Nephron progenitor cell (in vitro differentiated cells): ENCODE data around the gene OSBPL8.
"Not testable (repeated sequence)": the region's sequence is repeated elsewhere in the genome, so short reads cannot be mapped to it uniquely, and the experiment has no call there.

ENCODE experiments used
- DNase-seq: peaks from one replicate; pipeline ENCODE4 v3.0.0; 2021
- H3K27ac Mint-ChIP-seq: 2 replicates; pipeline ENCODE4 v1.8.0; 2021; ENCODE audit warnings: mild to moderate bottlenecking, moderate library complexity, mixed read lengths
- H3K27me3 Mint-ChIP-seq: 2 replicates; pipeline ENCODE4 v1.8.0; 2021; ENCODE audit warnings: mild to moderate bottlenecking, low read depth, mixed read lengths; ENCODE audit not compliant: poor library complexity
- H3K36me3 Mint-ChIP-seq: 2 replicates; pipeline ENCODE4 v1.8.0; 2021; ENCODE audit warnings: low read depth, mixed read lengths
- H3K4me1 Mint-ChIP-seq: 2 replicates; pipeline ENCODE4 v1.8.0; 2021; ENCODE audit warnings: mixed read lengths
- H3K4me3 Mint-ChIP-seq: 2 replicates; pipeline ENCODE4 v1.8.0; 2021; ENCODE audit warnings: mild to moderate bottlenecking, moderate library complexity, mixed read lengths
- H3K9me3 Mint-ChIP-seq: 2 replicates; pipeline ENCODE4 v1.8.0; 2021; ENCODE audit warnings: mild to moderate bottlenecking, moderate library complexity, mixed read lengths
- CTCF ChIP-seq: fragments of 200-600 bp; sonication (generic); IDR thresholded peaks from 2 replicates; pipeline ENCODE4 v1.5.0; 2021; ENCODE audit warnings: antibody characterized with exemption

Gene OSBPL8

GRCh38 chr12:76504606-76505005 is 55.0 kb downstream of the OSBPL8 start:
- H3K4me1 Mint-ChIP-seq, result no peaks in the 10 kb centered on the region

GRCh38 chr12:76503957-76504356 is 55.6 kb downstream of the OSBPL8 start:
- Mint-ChIP-seq H3K4me3 (no peak overlapping the region), H3K36me3 (peaks cover 48% of the 10 kb centered on the region)

More at GRCh38 chr12:76504606-76505005, 55.0 kb downstream of the OSBPL8 start:
- no peak for DNase-seq
- Mint-ChIP-seq H3K36me3 (peaks cover 52% of the 10 kb centered on the region), H3K9me3 (peaks cover 23% of the 10 kb centered on the region), H3K27ac (no peak overlapping the region), H3K27me3 (no peaks in the 10 kb centered on the region), H3K4me3 (no peak overlapping the region)
- no peak for TF ChIP-seq CTCF

GRCh38 chr12:76501390-76501789 is 58.2 kb downstream of the OSBPL8 start:
- Mint-ChIP-seq H3K27me3 (no peaks in the 10 kb centered on the region), H3K4me1 (no peaks in the 10 kb centered on the region), H3K9me3 (peaks cover 21% of the 10 kb centered on the region), H3K27ac (no peak overlapping the region), H3K36me3 (peaks cover 52% of the 10 kb centered on the region), H3K4me3 (no peak overlapping the region)
- TF ChIP-seq CTCF, result no peak
- no peak for DNase-seq

More at GRCh38 chr12:76503957-76504356, 55.6 kb downstream of the OSBPL8 start:
- no peak for TF ChIP-seq CTCF
- Mint-ChIP-seq H3K27ac (no peak overlapping the region), H3K4me1 (no peaks in the 10 kb centered on the region), H3K9me3 (peaks cover 21% of the 10 kb centered on the region), H3K27me3 (no peaks in the 10 kb centered on the region)
- no peak for DNase-seq

GRCh38 chr12:76499136-76499535 is 60.4 kb downstream of the OSBPL8 start:
- Mint-ChIP-seq H3K9me3 (peaks cover 28% of the 10 kb centered on the region), H3K36me3 (peaks cover 57% of the 10 kb centered on the region)
- H3K27me3 Mint-ChIP-seq, H3K4me3 Mint-ChIP-seq, H3K27ac Mint-ChIP-seq, DNase-seq, H3K4me1 Mint-ChIP-seq: not testable (repeated sequence)

- no peak for DNase-seq
- Mint-ChIP-seq H3K27me3 (no peaks in the 10 kb centered on the region), H3K4me1 (no peaks in the 10 kb centered on the region), H3K4me3 (no peak overlapping the region), H3K36me3 (peaks cover 57% of the 10 kb centered on the region), H3K27ac (no peak overlapping the region), H3K9me3 (peaks cover 35% of the 10 kb centered on the region)
- no peak for TF ChIP-seq CTCF
Measured at GRCh38 chr12:76495556-76495955, 64.0 kb downstream of the OSBPL8 start.

- H3K27ac Mint-ChIP-seq, result no peak overlapping the region
Measured at GRCh38 chr12:76491292-76491691, 68.3 kb downstream of the OSBPL8 start.

More at GRCh38 chr12:76491292-76491691, 68.3 kb downstream of the OSBPL8 start:
- no peak for TF ChIP-seq CTCF
- Mint-ChIP-seq H3K4me3 (no peak overlapping the region), H3K36me3 (peaks cover 83% of the 10 kb centered on the region), H3K27me3 (no peaks in the 10 kb centered on the region), H3K9me3 (peaks cover 35% of the 10 kb centered on the region), H3K4me1 (no peaks in the 10 kb centered on the region)
- no peak for DNase-seq
